Mononuclear cell (primary cell): ENCODE results near the gene EIF3B. TPM values are rescaled to one million over a fixed set of nuclear protein-coding genes. Genes with fewer than 3 reads are reported as not detected.
"Not testable (repeated sequence)": the region's sequence is repeated elsewhere in the genome, so short reads cannot be mapped to it uniquely, and the experiment has no call there.

Source experiments
- H3K27me3 ChIP-seq: 2 replicates; pipeline ENCODE4 v1.6.0; 2011; ENCODE audit warnings: low read length, control low read depth; ENCODE audit not compliant: insufficient read depth
- H3K4me1 ChIP-seq: 2 replicates; pipeline ENCODE4 v1.5.1; 2011; ENCODE audit warnings: mild to moderate bottlenecking, low read length, control low read depth; ENCODE audit not compliant: insufficient read depth
- H3K4me3 ChIP-seq: 2 replicates; pipeline ENCODE4 v1.5.1; 2011; ENCODE audit warnings: mild to moderate bottlenecking, low read length, moderate library complexity
- H3K9me3 ChIP-seq: 2 replicates; pipeline ENCODE4 v1.5.1; 2011; ENCODE audit warnings: low read depth, mild to moderate bottlenecking, control low read depth, low read length
- total RNA-seq: library from RNA; depleted of rRNA; stranded (reverse); fragments of >200 nt; gene quantifications from one replicate; pipeline ENCODE4 v1.2.3, GENCODE V29; 2012

Gene EIF3B
- total RNA-seq, 1 donor = 119 TPM

DNA sequence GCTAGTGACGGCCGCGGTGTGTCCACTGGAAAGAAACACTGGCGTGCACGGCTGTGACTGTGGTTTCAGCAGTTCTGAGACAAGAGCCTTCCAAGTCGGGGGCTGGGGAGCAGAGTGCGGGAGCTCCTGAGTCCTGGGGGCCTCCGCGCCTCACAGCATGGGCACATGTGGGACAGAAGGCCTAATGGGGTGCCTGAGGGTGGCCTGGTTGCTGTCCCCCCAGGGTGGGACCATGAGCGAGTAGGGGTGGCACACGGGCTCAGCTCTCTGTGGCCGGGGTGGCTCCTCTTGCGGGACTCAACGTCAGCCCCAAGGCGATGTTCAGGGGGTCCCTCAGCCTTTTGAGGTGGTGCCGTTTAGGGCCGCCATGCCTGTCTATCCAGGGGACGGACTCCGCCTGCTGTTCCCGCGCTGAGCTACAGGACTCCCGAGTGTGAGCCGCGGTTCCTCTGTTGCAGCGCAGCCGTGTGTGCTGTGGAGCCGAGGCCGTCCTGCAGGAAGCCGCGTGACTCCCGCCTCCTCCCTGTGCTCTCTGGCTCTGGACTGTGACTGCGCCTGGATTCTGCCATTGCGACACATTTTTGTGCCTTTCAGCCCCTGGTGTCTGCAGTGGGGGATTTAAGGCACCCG, 25.3 kb downstream of the EIF3B start:
- Histone ChIP-seq H3K4me3 (no peak overlapping the region), H3K4me1 (no peaks in the 10 kb centered on the region), H3K9me3 (no peaks in the 10 kb centered on the region), H3K27me3 (no peaks in the 10 kb centered on the region)

DNA sequence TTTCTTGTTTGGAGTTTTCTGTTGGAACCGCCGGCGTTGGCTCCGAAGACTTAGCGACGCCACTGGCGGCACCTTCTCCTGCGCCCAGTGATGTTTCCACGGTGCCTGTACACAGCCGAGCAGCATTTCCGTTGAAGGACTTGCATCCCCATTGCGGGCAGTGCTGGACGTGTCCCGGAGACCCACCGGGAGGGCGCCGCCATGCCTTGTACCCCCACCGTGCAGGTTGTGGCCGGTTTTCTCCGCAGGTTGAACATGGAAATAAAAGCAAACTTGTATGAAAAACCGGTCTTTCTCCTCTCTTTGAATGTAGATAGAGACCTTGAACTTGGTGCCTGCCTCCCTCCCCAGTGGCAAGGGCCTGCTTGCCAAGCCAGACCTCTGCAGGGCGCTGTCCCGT, 25.8 kb downstream of the EIF3B start:
- H3K9me3 ChIP-seq = no peaks in the 10 kb centered on the region
- no peak overlapping the region for H3K4me3 ChIP-seq
- no peaks in the 10 kb centered on the region for H3K27me3 ChIP-seq
- no peaks in the 10 kb centered on the region for H3K4me1 ChIP-seq

DNA sequence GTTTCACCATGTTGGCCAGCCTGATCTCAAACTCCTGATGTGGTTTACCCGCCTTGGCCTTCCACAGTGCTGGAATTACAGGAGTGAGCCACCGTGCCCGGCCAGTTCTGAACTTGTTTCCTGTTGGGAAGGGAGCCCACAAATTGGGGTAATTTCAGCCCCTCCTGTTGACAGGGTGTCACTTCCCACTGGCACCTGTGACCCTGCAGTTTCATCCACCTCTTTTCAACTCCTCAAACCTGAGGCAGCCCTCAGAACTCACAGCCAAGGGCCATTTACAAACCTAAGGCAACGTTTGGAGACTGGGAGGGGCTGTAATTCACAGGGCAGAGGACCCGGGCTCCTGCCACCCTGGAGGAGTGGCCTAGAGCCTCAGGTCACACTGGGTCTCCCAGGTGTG, 26.6 kb downstream of the EIF3B start:
- no peak overlapping the region for H3K4me3 ChIP-seq
- no peaks in the 10 kb centered on the region for H3K9me3 ChIP-seq
- no peaks in the 10 kb centered on the region for H3K4me1 ChIP-seq
- H3K27me3 ChIP-seq = no peaks in the 10 kb centered on the region

DNA sequence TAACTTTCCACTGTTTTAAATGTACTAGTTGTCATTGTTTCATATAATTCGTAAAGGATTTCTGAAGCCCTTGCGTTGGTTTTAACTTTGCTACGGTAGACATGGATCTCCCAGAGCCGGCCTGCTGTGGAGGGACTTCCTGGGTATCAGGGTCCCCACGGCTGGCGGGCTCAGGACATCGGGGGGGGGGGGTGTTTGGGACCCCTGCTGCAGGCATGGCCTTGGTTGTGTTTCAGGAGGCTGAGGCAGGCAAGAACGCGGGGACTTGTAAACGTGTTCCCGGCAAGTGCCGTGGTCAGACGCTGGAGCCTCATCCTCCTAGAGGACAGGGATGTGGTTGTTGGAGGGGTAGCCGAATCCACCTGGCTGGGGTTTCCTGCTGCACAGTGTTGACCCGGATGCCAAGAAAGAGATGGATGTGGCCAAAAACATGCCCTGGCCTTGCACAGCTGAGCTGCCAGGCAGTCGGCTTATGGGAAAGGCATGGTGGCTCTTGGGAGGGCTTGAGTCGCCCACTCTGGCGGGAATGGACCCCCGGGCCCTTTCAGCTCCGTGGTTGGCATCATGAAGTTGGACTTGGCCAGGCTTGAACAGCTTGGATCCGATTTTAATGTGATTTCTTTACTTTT, 27.4 kb downstream of the EIF3B start:
- H3K27me3 ChIP-seq = no peaks in the 10 kb centered on the region
- H3K9me3 ChIP-seq = no peaks in the 10 kb centered on the region
- H3K4me1 ChIP-seq = no peaks in the 10 kb centered on the region
- no peak overlapping the region for H3K4me3 ChIP-seq

DNA sequence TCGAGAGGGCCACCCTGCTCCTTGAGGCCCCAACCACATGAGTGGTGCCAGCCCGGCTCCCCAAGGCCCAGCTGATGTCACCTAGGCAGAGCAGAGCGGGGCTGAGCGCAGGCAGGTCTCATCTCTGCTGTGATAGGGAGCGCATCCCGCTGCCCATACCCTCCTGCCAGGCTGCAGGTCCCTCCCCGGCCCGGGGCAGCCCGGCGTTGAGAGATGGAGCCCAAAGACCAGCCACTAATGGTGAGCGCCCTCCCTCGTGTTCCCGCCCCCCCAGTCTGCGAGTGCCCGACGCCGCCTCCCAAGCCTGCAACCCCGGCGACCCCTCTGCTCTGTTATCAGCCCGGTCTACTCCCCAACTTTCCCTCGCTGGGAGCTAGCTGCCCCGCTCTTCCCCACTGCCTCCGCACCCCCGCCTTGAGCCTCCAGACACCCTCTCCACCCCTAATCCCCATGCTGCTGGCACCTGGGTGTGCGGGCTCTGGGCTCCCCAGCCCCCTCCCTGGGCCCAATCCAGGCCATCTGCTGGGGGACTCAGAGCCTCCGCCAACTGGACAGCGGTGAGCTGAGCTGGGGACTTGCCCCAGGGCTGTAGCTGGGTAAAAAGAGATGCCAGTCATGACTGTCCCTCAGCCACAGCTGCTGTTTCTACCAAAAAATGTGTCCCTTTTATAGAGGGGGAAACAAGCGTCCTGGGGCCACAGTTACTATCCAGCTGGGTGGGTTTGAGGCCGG, 29.1 kb downstream of the EIF3B start:
- Histone ChIP-seq H3K27me3 (no peaks in the 10 kb centered on the region), H3K4me1 (no peaks in the 10 kb centered on the region), H3K4me3 (no peak overlapping the region), H3K9me3 (no peaks in the 10 kb centered on the region)

DNA sequence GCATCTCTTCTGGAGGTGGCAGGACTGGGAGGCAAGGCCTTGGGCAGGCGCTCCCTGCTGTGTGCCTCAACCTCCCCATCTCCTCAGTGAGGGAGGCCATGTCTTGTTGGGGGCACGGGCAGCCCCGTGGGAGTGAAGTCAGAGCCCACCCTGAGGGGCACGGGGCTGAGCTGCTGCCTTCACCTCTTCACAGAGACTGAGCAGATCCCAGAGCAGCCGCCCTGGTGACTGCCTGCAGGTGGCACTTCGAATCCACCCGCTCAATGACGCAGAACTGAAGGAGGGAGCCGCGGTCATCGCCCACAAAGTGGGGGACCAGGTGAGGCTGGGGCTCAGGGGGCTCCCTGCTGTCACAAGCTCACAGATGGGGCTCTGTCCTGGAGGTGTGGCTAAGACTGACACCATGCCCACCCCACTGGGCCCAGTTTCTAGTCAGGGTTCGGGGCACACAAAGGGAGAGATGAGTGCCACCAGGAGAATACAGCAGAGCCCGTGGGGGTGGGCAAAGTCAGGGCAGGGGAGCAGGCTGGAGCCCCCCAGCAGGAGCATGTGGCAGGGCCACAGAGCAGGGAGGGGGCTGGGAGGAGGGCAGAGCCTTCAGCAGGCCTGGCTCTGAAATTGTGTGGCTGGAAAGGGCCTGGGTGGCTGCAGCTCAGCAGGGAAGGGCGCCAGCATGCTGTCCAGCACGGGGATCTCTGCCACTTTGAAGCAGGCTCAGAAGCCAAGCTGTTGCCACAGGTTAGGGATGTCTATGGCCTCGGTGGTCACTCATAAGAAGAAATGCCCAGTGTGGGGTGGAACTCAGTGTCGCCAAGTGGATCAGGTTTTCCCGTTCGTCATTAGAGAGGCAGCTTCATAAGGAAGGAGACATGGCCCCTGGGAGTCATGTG, 30.0 kb downstream of the EIF3B start:
- Histone ChIP-seq H3K9me3 (no peaks in the 10 kb centered on the region), H3K27me3 (no peaks in the 10 kb centered on the region), H3K4me3 (no peak overlapping the region)

DNA sequence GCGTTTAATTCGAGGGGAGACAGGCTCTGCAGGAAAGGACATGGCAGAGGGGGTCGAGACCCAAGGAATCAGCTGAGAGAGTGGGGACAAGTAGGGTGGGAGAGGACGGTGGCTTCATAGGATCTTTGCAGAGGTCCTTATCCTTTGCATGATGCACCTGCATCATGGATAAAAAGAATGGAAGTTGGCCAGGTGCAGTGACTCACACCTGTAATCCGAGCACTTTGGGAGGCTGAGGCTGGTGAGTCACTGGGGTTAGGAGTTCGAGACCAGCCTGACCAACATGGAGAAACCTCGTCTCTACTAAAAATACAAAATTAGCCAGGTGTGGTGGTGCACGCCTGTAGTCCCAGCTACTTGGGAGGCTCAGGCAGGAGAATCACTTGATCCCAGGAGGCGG, 31.5 kb downstream of the EIF3B start:
- not testable (repeated sequence) for H3K4me1 ChIP-seq, H3K9me3 ChIP-seq, H3K4me3 ChIP-seq, H3K27me3 ChIP-seq

More for the DNA sequence above, 30.0 kb downstream of the EIF3B start:
- H3K4me1 ChIP-seq = no peaks in the 10 kb centered on the region

DNA sequence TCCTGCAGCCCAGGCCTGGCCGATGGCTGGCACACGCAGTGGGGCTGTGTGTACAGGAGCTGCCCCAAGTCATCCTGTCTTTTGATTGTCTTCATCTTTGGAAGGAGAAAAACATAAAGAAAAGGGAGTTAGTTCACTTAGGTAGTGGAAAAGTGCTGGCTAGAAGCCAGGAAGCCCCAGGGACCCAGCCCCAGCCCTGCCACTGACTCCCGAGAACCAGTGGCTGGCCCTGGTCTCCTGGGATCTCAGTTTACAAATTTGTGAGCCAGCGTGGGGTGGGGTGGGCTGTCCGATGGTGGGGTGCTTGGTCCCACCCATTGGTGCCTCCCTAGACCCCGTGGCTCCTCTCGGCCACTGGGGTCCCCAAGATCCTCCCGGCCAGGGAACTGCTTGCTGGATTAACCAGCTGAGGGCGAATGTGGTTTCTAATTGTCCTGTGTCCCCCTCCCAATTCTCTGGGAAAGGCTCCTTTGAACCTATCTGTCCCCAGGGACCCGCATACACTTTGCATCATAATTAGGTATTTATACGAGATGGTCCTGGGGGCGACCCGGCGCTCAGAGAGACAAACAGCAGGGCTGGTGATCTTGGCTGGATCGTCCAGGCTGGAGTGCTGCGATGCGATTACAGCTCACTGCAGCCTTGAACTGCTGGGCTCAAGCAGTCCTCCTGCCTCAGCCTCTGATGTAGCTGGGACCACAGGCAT, 32.5 kb downstream of the EIF3B start:
- Histone ChIP-seq H3K4me3 (no peak overlapping the region), H3K9me3 (no peaks in the 10 kb centered on the region), H3K27me3 (no peaks in the 10 kb centered on the region), H3K4me1 (peaks cover 8% of the 10 kb centered on the region)

DNA sequence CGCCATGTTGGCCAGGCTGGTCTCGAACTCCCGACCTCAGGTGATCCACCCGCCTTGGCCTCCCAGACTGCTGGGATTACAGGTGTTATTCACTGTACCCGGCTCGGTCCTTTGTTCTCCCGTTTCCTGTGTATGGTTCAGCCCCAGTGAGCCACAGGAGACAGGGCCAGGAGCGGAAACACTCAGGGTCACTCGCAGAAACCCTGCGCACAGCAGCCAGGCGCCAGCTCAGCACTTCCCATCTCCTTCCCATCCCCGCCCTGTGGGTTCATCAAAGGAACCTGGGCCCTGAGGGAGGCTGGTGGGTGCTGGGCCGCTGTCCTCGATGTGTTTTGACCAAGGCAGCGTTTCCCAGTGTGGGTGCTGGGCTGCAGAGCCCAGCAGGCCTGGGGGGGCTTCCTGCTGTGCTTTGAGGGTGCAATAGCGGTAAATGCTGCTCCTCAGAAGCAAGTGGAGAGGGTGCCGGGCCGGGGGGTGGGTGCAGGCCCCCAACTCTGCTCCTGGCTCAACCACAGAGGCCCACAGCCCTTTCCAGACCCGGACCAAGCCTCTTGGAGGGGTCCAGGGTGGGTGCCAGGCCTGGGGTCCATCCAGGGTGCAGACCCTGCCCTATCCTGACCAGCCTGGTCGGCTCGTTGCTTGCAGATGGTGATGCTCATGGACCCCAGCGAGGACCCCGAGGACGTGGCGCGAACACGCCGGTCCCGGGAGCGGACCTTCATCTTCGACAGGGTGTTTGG, 33.4 kb downstream of the EIF3B start:
- no peaks in the 10 kb centered on the region for H3K27me3 ChIP-seq
- H3K4me3 ChIP-seq = no peak overlapping the region
- no peaks in the 10 kb centered on the region for H3K9me3 ChIP-seq
- peaks cover 9% of the 10 kb centered on the region for H3K4me1 ChIP-seq

DNA sequence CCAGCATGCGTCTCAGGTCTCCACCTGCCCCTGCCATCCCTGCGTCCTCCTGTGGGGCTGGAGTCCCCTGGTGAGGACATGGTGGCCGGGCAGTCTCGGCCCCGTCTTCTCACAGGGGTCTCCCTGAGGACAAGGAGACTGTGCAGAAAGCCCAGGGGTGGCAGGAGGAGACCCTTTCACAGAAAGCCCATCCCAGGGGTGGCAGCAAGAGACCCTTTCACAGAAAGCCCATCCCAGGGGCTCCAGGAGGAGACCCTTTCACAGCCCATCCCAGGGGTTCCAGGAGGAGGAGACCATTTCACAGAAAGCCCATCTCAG, 34.0 kb downstream of the EIF3B start:
- Histone ChIP-seq H3K27me3 (no peaks in the 10 kb centered on the region), H3K4me1 (peaks cover 15% of the 10 kb centered on the region), H3K9me3 (no peaks in the 10 kb centered on the region)

DNA sequence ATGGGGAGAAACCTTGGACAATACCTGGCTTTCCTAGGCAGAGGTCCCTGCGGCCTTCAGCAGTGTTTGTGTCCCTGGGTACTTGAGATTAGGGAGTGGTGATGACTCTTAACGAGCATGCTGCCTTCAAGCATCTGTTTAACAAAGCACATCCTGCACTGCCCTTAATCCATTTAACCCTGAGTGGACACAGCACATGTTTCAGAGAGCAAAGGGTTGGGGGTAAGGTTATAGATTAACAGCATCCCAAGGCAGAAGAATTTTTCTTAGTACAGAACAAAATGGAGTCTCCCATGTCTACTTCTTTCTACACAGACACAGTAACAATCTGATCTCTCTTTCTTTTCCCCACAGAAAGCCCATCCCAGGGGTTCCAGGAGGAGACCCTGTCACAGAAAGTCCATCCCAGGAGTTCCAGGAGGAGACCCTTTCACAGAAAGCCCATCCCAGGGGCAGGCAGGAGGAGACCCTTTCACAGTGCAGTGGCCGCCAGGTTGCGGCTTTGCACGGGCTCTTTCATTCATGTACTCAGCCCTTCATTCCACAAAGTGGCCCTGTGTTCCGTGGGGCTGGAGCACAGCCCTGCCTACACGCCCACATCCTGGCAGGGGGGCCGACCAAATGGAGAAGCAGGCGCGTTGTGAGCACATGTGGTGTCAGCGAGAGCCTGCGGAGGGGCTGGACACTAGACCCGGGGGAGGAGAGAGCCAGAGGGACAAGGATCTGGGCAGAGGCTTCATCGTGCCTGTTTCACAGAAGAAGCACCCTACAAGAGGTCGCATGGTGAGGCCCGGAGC, 35.6 kb downstream of the EIF3B start:
- H3K4me3 ChIP-seq, H3K27me3 ChIP-seq, H3K9me3 ChIP-seq: not testable (repeated sequence)
- peaks cover 18% of the 10 kb centered on the region for H3K4me1 ChIP-seq

More for the DNA sequence above, 34.0 kb downstream of the EIF3B start:
- no peak overlapping the region for H3K4me3 ChIP-seq

DNA sequence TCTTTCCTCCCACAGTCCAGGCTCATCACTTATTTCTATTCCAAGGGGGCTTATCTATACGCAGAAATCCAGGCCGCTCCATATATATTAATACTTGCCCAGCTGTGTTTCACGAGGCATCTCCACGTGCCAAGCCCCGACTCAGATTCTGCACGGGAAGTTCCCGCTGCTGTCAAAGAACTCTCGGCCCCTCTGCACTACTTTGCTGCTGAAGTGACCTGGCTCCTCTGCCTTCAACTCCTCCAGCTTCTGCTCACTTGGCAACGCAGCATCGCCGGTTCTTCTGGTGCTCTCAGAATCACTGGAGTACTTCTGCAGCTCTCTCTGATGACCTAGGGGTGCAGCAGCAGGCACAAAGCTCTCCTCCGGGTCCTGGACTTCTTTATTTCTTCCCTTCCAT, 39.1 kb downstream of the EIF3B start:
- H3K9me3 ChIP-seq = no peaks in the 10 kb centered on the region
- H3K4me1 ChIP-seq = peaks cover 23% of the 10 kb centered on the region
- H3K27me3 ChIP-seq = no peaks in the 10 kb centered on the region
- no peak overlapping the region for H3K4me3 ChIP-seq

DNA sequence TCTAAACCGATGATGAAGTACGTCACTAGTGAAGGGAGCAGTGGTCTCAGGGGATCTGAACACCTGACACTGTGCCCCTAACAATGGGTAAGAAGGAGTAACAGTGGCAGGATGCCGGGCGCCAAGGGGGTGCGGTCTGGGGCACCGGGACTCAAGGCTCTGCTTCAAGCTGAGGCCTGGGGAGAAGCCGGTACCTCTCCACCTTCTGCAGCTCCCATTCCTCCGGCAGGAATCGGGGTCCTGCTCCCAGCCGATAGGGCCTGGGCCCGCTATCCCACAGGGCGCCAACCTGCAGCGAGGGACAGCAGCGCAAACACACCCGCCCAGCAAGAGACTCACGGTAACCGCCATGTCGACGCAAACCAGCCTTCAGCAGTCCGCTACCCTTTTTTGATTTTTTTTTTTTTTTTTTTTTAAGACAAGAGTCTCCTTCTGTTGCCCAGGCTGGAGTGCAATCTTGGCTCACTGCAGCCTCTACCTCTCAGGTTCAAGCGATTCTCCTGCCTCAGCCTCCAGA, 40.0 kb downstream of the EIF3B start:
- Histone ChIP-seq H3K4me3 (no peak overlapping the region), H3K9me3 (no peaks in the 10 kb centered on the region), H3K27me3 (no peaks in the 10 kb centered on the region)

More for the DNA sequence above, 40.0 kb downstream of the EIF3B start:
- peaks cover 32% of the 10 kb centered on the region for H3K4me1 ChIP-seq
